ENCODE data around the gene IRF2.

Gene IRF2

DNA sequence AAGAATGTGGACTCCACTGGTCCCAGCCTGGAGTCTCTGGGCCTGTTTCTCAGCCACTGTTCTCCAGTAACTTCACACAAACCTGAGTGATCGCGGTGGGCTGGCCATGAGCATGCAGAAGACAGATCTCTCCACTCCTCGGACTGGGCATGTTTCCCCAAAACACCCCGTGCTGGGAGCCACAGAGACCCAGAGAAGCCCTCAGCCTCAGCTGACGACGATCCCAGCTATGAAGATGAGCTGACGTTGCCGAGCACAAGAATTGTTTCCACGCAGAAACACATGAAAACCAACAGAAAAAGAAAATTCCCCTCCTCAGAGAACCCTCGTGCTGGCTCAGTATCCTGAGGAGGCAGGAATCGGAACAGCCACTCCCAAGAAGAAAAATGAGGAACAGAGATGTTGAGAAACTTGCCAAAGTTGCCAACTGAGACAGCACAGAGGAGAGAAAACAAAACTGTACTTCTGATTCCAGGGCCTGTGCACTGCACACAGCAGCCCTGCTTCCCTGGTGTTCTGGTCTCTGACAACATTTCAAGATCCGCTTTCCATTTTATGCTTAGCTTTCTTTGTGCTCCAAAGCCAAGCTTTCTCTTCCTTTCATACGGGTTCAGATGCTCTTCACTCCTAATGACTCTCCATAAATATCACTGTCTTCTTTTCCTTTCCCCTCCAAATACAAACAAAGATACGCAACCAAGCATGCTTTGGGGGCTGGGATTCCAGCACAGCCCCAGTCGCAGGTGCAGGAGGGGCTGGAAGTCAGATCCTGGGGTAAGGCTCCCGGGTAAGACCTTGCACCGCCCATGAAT is 81.4 kb downstream of the IRF2 start:
- H3K79me2 ChIP-seq: no peaks in the 10 kb centered on the region
- H3K9ac ChIP-seq: no peak overlapping the region
- no peak overlapping the region for H2AFZ ChIP-seq
- no peaks in the 10 kb centered on the region for H3K4me1 ChIP-seq
- TF ChIP-seq, protein P1, sequence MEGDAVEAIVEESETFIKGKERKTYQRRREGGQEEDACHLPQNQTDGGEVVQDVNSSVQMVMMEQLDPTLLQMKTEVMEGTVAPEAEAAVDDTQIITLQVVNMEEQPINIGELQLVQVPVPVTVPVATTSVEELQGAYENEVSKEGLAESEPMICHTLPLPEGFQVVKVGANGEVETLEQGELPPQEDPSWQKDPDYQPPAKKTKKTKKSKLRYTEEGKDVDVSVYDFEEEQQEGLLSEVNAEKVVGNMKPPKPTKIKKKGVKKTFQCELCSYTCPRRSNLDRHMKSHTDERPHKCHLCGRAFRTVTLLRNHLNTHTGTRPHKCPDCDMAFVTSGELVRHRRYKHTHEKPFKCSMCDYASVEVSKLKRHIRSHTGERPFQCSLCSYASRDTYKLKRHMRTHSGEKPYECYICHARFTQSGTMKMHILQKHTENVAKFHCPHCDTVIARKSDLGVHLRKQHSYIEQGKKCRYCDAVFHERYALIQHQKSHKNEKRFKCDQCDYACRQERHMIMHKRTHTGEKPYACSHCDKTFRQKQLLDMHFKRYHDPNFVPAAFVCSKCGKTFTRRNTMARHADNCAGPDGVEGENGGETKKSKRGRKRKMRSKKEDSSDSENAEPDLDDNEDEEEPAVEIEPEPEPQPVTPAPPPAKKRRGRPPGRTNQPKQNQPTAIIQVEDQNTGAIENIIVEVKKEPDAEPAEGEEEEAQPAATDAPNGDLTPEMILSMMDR (IDR thresholded peaks at IDR 0.05): no peak
- no peaks in the 10 kb centered on the region for H3K36me3 ChIP-seq (ENCODE audit: control insufficient read depth, insufficient read depth, low read length)
- no peak overlapping the region for H3K27ac ChIP-seq
- no peaks in the 10 kb centered on the region for H3K27me3 ChIP-seq (ENCODE audit: control insufficient read depth, insufficient read depth, low read length)
- H3K4me2 ChIP-seq (ENCODE audit: low read length): no peak overlapping the region
- H3K9me3 ChIP-seq (ENCODE audit: control insufficient read depth, low read length): no peaks in the 10 kb centered on the region
- H3K4me3 ChIP-seq (ENCODE audit: low read depth, low read length): no peak overlapping the region

DNA sequence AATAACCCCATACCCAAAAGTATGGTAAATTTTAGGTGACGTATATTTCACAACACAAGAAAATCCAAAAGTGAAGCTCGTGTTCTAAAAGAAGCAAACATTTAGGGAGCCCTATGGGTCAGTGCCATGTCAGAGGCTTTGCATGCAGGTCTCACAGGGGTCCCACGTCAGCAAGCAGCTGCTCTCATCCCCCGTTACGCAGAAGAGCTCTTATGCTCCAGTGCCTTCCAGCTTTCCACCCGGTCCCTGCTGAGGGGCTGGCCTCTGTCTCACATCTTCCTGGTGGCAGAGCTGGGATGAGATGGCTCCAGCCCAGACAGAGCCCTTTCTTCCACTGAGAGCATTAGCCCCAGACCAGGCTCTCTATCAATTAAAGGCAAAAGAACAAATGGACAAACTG is 82.0 kb downstream of the IRF2 start:
- H3K9me3 ChIP-seq (ENCODE audit: control insufficient read depth, low read length): no peaks in the 10 kb centered on the region
- H3K9ac ChIP-seq: no peak overlapping the region
- no peak overlapping the region for H3K4me2 ChIP-seq (ENCODE audit: low read length)
- H2AFZ ChIP-seq: no peak overlapping the region
- H3K27ac ChIP-seq: no peak overlapping the region
- H3K4me3 ChIP-seq (ENCODE audit: low read depth, low read length): no peak overlapping the region
- H3K36me3 ChIP-seq (ENCODE audit: control insufficient read depth, insufficient read depth, low read length): no peaks in the 10 kb centered on the region
- H3K79me2 ChIP-seq: no peaks in the 10 kb centered on the region
- H3K27me3 ChIP-seq (ENCODE audit: control insufficient read depth, insufficient read depth, low read length): no peaks in the 10 kb centered on the region
- no peaks in the 10 kb centered on the region for H3K4me1 ChIP-seq
- TF ChIP-seq, protein P1 (IDR thresholded peaks at IDR 0.05): no peak

- Histone ChIP-seq H3K9me3 (ENCODE audit: control insufficient read depth, low read length) (no peaks in the 10 kb centered on the region), H3K36me3 (ENCODE audit: control insufficient read depth, insufficient read depth, low read length) (no peaks in the 10 kb centered on the region), H3K79me2 (no peaks in the 10 kb centered on the region), H3K27ac (no peak overlapping the region), H3K9ac (no peak overlapping the region), H2AFZ (no peak overlapping the region), H3K4me1 (peaks cover 3% of the 10 kb centered on the region), H3K4me2 (ENCODE audit: low read length) (no peak overlapping the region), H3K27me3 (ENCODE audit: control insufficient read depth, insufficient read depth, low read length) (no peaks in the 10 kb centered on the region), H3K4me3 (ENCODE audit: low read depth, low read length) (no peak overlapping the region)
- TF ChIP-seq, protein P1 (IDR thresholded peaks at IDR 0.05): no peak
Measured at GRCh38 chr4:184389978-184390900, 84.1 kb downstream of the IRF2 start.

- H2AFZ ChIP-seq: no peak overlapping the region
- H3K4me2 ChIP-seq (ENCODE audit: low read length): no peak overlapping the region
- H3K4me3 ChIP-seq (ENCODE audit: low read depth, low read length): no peak overlapping the region
- no peaks in the 10 kb centered on the region for H3K27me3 ChIP-seq (ENCODE audit: control insufficient read depth, insufficient read depth, low read length)
- TF ChIP-seq, protein P1 (IDR thresholded peaks at IDR 0.05): no peak
- H3K36me3 ChIP-seq (ENCODE audit: control insufficient read depth, insufficient read depth, low read length): no peaks in the 10 kb centered on the region
- no peak overlapping the region for H3K9ac ChIP-seq
- no peak overlapping the region for H3K27ac ChIP-seq
- no peaks in the 10 kb centered on the region for H3K9me3 ChIP-seq (ENCODE audit: control insufficient read depth, low read length)
- no peaks in the 10 kb centered on the region for H3K79me2 ChIP-seq
- H3K4me1 ChIP-seq: peaks cover 18% of the 10 kb centered on the region
Measured at GRCh38 chr4:184388106-184388505, 86.2 kb downstream of the IRF2 start.
